DOHH2 (cell line): ENCODE data around the gene SSH2.

ENCODE experiments used
- H3F3A ChIP-seq: fragments of 200-600 bp; sonication (generic), shearing (Covaris generic); 2 replicates; pipeline ENCODE4 v1.6.0; 2016; ENCODE audit warnings: antibody characterized with exemption, mild to moderate bottlenecking; ENCODE audit not compliant: control insufficient read depth, insufficient read depth
- H3K27ac ChIP-seq: fragments of 200-600 bp; sonication (generic); 2 replicates; pipeline ENCODE4 v1.5.1; 2014; ENCODE audit warnings: low read depth, mild to moderate bottlenecking, low read length, moderate library complexity
- H3K27me3 ChIP-seq: fragments of 200-600 bp; sonication (generic); 2 replicates; pipeline ENCODE4 v1.6.1; 2014; ENCODE audit warnings: mild to moderate bottlenecking, low read length, mixed read lengths; ENCODE audit not compliant: control insufficient read depth
- H3K36me3 ChIP-seq: fragments of 200-600 bp; sonication (generic); 2 replicates; pipeline ENCODE4 v1.6.1; 2014; ENCODE audit warnings: mild to moderate bottlenecking, low read length, moderate library complexity, mixed read lengths; ENCODE audit not compliant: control insufficient read depth
- H3K4me1 ChIP-seq: fragments of 200-600 bp; sonication (generic); 2 replicates; pipeline ENCODE4 v1.6.1; 2014; ENCODE audit warnings: mild to moderate bottlenecking, low read length, mixed read lengths; ENCODE audit not compliant: control insufficient read depth
- H3K4me2 ChIP-seq: fragments of 200-600 bp; sonication (generic); 2 replicates; pipeline ENCODE4 v1.6.0; 2014; ENCODE audit warnings: mild to moderate bottlenecking, low read length, moderate library complexity
- H3K4me3 ChIP-seq: fragments of 200-600 bp; sonication (generic); 2 replicates; pipeline ENCODE4 v1.5.1; 2014; ENCODE audit warnings: mild to moderate bottlenecking, low read length, mixed read lengths
- H3K79me2 ChIP-seq: fragments of 200-600 bp; sonication (generic); 2 replicates; pipeline ENCODE4 v1.6.1; 2014; ENCODE audit warnings: mild to moderate bottlenecking, low read length, mixed read lengths; ENCODE audit not compliant: control insufficient read depth
- H3K9me2 ChIP-seq: fragments of 200-600 bp; sonication (generic); replicated peaks from 2 replicates; pipeline ENCODE4 v1.6.1; 2014; ENCODE audit warnings: mild to moderate bottlenecking, low read length, mixed read lengths; ENCODE audit not compliant: control insufficient read depth
- H3K9me3 ChIP-seq: fragments of 200-600 bp; sonication (generic); 2 replicates; pipeline ENCODE4 v1.6.1; 2014; ENCODE audit warnings: antibody characterized with exemption, low read length, mixed read lengths; ENCODE audit not compliant: control insufficient read depth, insufficient read depth
- H4K20me1 ChIP-seq: fragments of 200-600 bp; sonication (generic); 2 replicates; pipeline ENCODE4 v1.6.0; 2014; ENCODE audit warnings: low read depth, mild to moderate bottlenecking, antibody characterized with exemption, low read length, moderate library complexity; ENCODE audit not compliant: control insufficient read depth, insufficient read depth
- CTCF ChIP-seq: fragments of 200-600 bp; sonication (generic); IDR thresholded peaks from one replicate; pipeline ENCODE4 v1.5.1; 2014; ENCODE audit warnings: antibody characterized with exemption, mild to moderate bottlenecking, low read depth, low read length; ENCODE audit not compliant: poor library complexity, severe bottlenecking
- EZH2phosphoT487 ChIP-seq: fragments of 200-600 bp; sonication (generic); IDR thresholded peaks from 2 replicates; pipeline ENCODE4 v1.6.1; 2017; ENCODE audit warnings: borderline replicate concordance, mild to moderate bottlenecking, antibody characterized with exemption, low read length, moderate library complexity, mixed read lengths

SSH2 gene

DNA sequence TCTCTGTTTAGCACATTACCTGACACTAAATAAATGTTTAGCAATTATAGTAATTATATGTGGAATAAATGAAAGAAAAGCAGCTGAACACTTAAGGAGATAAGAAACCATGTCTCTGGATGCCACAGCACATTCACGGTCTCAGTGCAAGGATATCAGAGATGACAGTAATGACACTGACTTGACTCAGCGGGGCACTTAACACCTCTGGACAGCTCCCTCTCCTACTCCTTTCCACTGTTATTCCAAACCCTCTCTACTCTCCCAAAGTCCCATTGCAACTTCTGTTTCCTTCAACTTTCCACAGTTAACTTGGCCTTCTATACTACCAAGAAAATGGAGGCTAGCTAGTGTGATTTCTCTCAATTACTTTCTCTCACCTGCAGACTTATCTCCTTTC is 214.3 kb downstream of the SSH2 start:
- peaks cover 35% of the 10 kb centered on the region for H3K79me2 ChIP-seq
- no peak for TF ChIP-seq CTCF
- TF ChIP-seq EZH2phosphoT487: no peak
- H3K27ac ChIP-seq: no peak overlapping the region
- no peaks in the 10 kb centered on the region for H3F3A ChIP-seq
- H3K4me2 ChIP-seq: no peak overlapping the region
- no peaks in the 10 kb centered on the region for H3K9me2 ChIP-seq
- no peaks in the 10 kb centered on the region for H4K20me1 ChIP-seq
- H3K9me3 ChIP-seq: no peaks in the 10 kb centered on the region
- H3K36me3 ChIP-seq: peaks cover 7% of the 10 kb centered on the region; the same call in 1 of the 2 replicates
- no peak overlapping the region for H3K4me3 ChIP-seq
- no peaks in the 10 kb centered on the region for H3K27me3 ChIP-seq
- peaks cover 79% of the 10 kb centered on the region for H3K4me1 ChIP-seq

GRCh38 chr17:29714146-29714545 is 215.9 kb downstream of the SSH2 start:
- TF ChIP-seq CTCF (no peak), EZH2phosphoT487 (no peak)
- peaks cover 35% of the 10 kb centered on the region for H3K79me2 ChIP-seq
- H3K27me3 ChIP-seq: no peaks in the 10 kb centered on the region
- H3K9me3 ChIP-seq: no peaks in the 10 kb centered on the region
- peak overlapping the region; percentile 24 for H3K4me3 ChIP-seq
- H4K20me1 ChIP-seq: no peaks in the 10 kb centered on the region
- peaks cover 7% of the 10 kb centered on the region; the same call in 1 of the 2 replicates for H3K36me3 ChIP-seq
- H3K4me1 ChIP-seq: peaks cover 79% of the 10 kb centered on the region
- H3K27ac ChIP-seq: peak overlapping the region; percentile 16; the same call in 1 of the 2 replicates
- no peaks in the 10 kb centered on the region for H3F3A ChIP-seq
- peak overlapping the region; percentile 51 for H3K4me2 ChIP-seq
- no peaks in the 10 kb centered on the region for H3K9me2 ChIP-seq

GRCh38 chr17:29713626-29714025 is 216.4 kb downstream of the SSH2 start:
- H3K27me3 ChIP-seq: no peaks in the 10 kb centered on the region
- H3K9me2 ChIP-seq: no peaks in the 10 kb centered on the region
- H3F3A ChIP-seq: no peaks in the 10 kb centered on the region
- H3K4me1 ChIP-seq: peaks cover 79% of the 10 kb centered on the region
- H4K20me1 ChIP-seq: no peaks in the 10 kb centered on the region
- no peak for TF ChIP-seq EZH2phosphoT487
- no peak for TF ChIP-seq CTCF
- peaks cover 32% of the 10 kb centered on the region for H3K79me2 ChIP-seq
- H3K27ac ChIP-seq: 0 out of 2 replicates have a peak overlapping the region, but pooled peaks have one; percentile 16
- peak overlapping the region; percentile 24 for H3K4me3 ChIP-seq
- peak overlapping the region; percentile 51 for H3K4me2 ChIP-seq
- H3K36me3 ChIP-seq: peaks cover 7% of the 10 kb centered on the region; the same call in 1 of the 2 replicates
- no peaks in the 10 kb centered on the region for H3K9me3 ChIP-seq
